Measurements from ENCODE around the gene VWA8.
"Not testable (repeated sequence)": the region's sequence is repeated elsewhere in the genome, so short reads cannot be mapped to it uniquely, and the experiment has no call there.

VWA8 gene

GRCh38 chr13:41851351-41851750 lies 109.6 kb downstream of the VWA8 start:
- DNase-seq (ENCODE audit: low spot score), result no peak

GRCh38 chr13:41848435-41849255 lies 112.3 kb downstream of the VWA8 start:
- no peak for DNase-seq (ENCODE audit: low spot score)

GRCh38 chr13:41847216-41847615 lies 113.7 kb downstream of the VWA8 start:
- no peak for DNase-seq (ENCODE audit: low spot score)

GRCh38 chr13:41842036-41842620 lies 118.8 kb downstream of the VWA8 start:
- no peak for DNase-seq (ENCODE audit: low spot score)

GRCh38 chr13:41837629-41838028 lies 123.3 kb downstream of the VWA8 start:
- no peak for DNase-seq (ENCODE audit: low spot score)

- DNase-seq (ENCODE audit: low spot score), result no peak
These were observed 125.0 kb downstream of the VWA8 start for GRCh38 chr13:41835871-41836270.

GRCh38 chr13:41834697-41835096 lies 126.2 kb downstream of the VWA8 start:
- DNase-seq (ENCODE audit: low spot score), result not testable (repeated sequence)

GRCh38 chr13:41833831-41834230 lies 127.1 kb downstream of the VWA8 start:
- DNase-seq (ENCODE audit: low spot score), result no peak

GRCh38 chr13:41833201-41833600 lies 127.7 kb downstream of the VWA8 start:
- DNase-seq (ENCODE audit: low spot score), result no peak

- DNase-seq (ENCODE audit: low spot score), result no peak
These were observed 133.2 kb downstream of the VWA8 start for GRCh38 chr13:41827507-41828213.

- no peak for DNase-seq (ENCODE audit: low spot score)
These were observed 135.2 kb downstream of the VWA8 start for GRCh38 chr13:41825691-41826090.

- DNase-seq (ENCODE audit: low spot score), result no peak
These were observed 137.4 kb downstream of the VWA8 start for GRCh38 chr13:41823476-41823875.

GRCh38 chr13:41822560-41822959 lies 138.3 kb downstream of the VWA8 start:
- DNase-seq (ENCODE audit: low spot score), result no peak

GRCh38 chr13:41821238-41821594 lies 139.7 kb downstream of the VWA8 start:
- no peak for DNase-seq (ENCODE audit: low spot score)

GRCh38 chr13:41820581-41821237 lies 140.2 kb downstream of the VWA8 start:
- no peak for DNase-seq (ENCODE audit: low spot score)

- no peak for DNase-seq (ENCODE audit: low spot score)
These were observed 144.9 kb downstream of the VWA8 start for GRCh38 chr13:41816057-41816456.

- no peak for DNase-seq (ENCODE audit: low spot score)
These were observed 147.5 kb downstream of the VWA8 start for GRCh38 chr13:41813426-41813825.

- DNase-seq (ENCODE audit: low spot score), result no peak
These were observed 148.1 kb downstream of the VWA8 start for GRCh38 chr13:41812851-41813250.

- no peak for DNase-seq (ENCODE audit: low spot score)
These were observed 148.7 kb downstream of the VWA8 start for GRCh38 chr13:41812237-41812636.

- DNase-seq (ENCODE audit: low spot score), result no peak
These were observed 149.3 kb downstream of the VWA8 start for GRCh38 chr13:41811588-41812021.

GRCh38 chr13:41809962-41810361 lies 150.9 kb downstream of the VWA8 start:
- no peak for DNase-seq (ENCODE audit: low spot score)

- DNase-seq (ENCODE audit: low spot score), result not testable (repeated sequence)
These were observed 157.5 kb downstream of the VWA8 start for GRCh38 chr13:41803445-41803735.
